ENCODE results near the gene TRIM37.
A peak's percentile ranks its signal among the peaks of the same experiment; 100 is the strongest.

TRIM37 gene

GRCh38 chr17:59030811-59031210, 75.9 kb downstream of the TRIM37 start:
- DNase-seq, result no peak

GRCh38 chr17:59028328-59028727, 78.4 kb downstream of the TRIM37 start:
- no peak for DNase-seq

- no peak for DNase-seq
Observed at GRCh38 chr17:59027750-59028149, 78.9 kb downstream of the TRIM37 start.

- no peak for DNase-seq
Observed at GRCh38 chr17:59026176-59026939, 80.3 kb downstream of the TRIM37 start.

- DNase-seq, result no peak
Observed at GRCh38 chr17:59024916-59025315, 81.8 kb downstream of the TRIM37 start.

GRCh38 chr17:59018019-59018418, 88.7 kb downstream of the TRIM37 start:
- no peak for DNase-seq

- DNase-seq, result no peak
Observed at GRCh38 chr17:59011975-59012374, 94.7 kb downstream of the TRIM37 start.

GRCh38 chr17:59010026-59010425, 96.7 kb downstream of the TRIM37 start:
- DNase-seq, result no peak

GRCh38 chr17:59008737-59009136, 97.9 kb downstream of the TRIM37 start:
- no peak for DNase-seq

- DNase-seq, result no peak
Observed at GRCh38 chr17:59007995-59008394, 98.7 kb downstream of the TRIM37 start.

- DNase-seq, result peak; percentile 50
Observed at GRCh38 chr17:59004338-59005111, 102.2 kb downstream of the TRIM37 start.

- DNase-seq, result no peak
Observed at GRCh38 chr17:59003860-59004259, 102.8 kb downstream of the TRIM37 start.

- no peak for DNase-seq
Observed at GRCh38 chr17:59002848-59003247, 103.8 kb downstream of the TRIM37 start.

GRCh38 chr17:59002126-59002525, 104.6 kb downstream of the TRIM37 start:
- DNase-seq, result no peak

- no peak for DNase-seq
Observed at GRCh38 chr17:59001158-59001814, 105.4 kb downstream of the TRIM37 start.

- DNase-seq, result no peak
Observed at GRCh38 chr17:59000022-59000421, 106.7 kb downstream of the TRIM37 start.

GRCh38 chr17:58999500-58999899, 107.2 kb downstream of the TRIM37 start:
- DNase-seq, result no peak

GRCh38 chr17:58998871-58999270, 107.8 kb downstream of the TRIM37 start:
- no peak for DNase-seq

GRCh38 chr17:58997756-58998553, 108.7 kb downstream of the TRIM37 start:
- no peak for DNase-seq

- DNase-seq, result no peak
Observed at GRCh38 chr17:58996968-58997367, 109.7 kb downstream of the TRIM37 start.

- DNase-seq, result no peak
Observed at GRCh38 chr17:58995247-58995940, 111.3 kb downstream of the TRIM37 start.

GRCh38 chr17:58993311-58993710, 113.4 kb downstream of the TRIM37 start:
- DNase-seq, result no peak

All from NCI-H748 treated with DMSO at 0.1 percent for 48 hours (cell line).